Measurements from ENCODE around the gene PDRG1. TPM values are rescaled to one million over a fixed set of nuclear protein-coding genes. Genes with fewer than 3 reads are reported as not detected.
"Not testable (repeated sequence)": the region's sequence is repeated elsewhere in the genome, so short reads cannot be mapped to it uniquely, and the experiment has no call there.

PDRG1 gene
- total and polyA plus RNA-seq, 7 donors = 7.8 to 37.5 (median 12.9) TPM

DNA sequence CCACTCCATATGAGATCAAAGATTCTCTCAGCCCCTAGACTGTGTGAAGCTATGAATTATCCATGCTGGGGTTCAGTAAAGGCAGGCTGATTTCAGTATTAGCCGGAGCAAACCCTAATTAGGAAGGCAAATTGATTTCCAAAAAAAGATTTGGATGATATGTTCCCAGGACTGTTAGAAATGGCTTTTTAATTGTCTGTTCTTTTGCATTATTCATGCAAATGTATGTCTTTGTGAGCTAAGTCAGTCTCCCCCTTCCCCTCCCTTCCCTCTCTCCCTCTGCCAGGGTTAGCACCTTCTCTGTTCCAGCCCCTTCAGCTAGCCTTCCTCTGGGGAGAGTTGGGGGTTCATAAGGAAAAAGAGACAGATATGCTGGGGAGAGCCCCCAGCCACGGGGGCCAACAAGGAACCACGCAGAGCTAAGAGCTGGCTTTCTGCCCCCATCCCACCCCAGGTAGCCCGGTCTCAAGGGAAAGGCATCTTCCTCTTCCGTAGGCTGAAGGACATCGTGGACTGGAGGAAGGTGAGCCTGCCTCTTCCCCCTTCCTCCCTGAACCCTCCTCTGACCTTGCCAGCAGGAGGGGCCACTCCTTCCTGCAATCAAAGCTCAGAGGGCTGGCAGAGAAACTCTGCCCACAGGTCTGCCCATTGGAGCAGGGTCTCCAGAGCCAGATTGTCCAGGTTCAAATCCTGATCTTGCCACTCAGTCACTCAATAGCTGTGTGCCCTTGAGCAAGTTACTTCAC, 32.3 kb downstream of the PDRG1 start:
- no peak for DNase-seq
- no peaks in the 10 kb centered on the region for H3K4me1 ChIP-seq
- no peak overlapping the region for H3K27ac ChIP-seq
- ATAC-seq = no peak
- no peak overlapping the region for H3K4me3 ChIP-seq
- 39 to 44% (median 39%) methylated on average over 6 of the region's 6 CpGs for WGBS, 3 donors
- no peaks in the 10 kb centered on the region for H3K9me3 ChIP-seq
- no peak for TF ChIP-seq CTCF (IDR thresholded peaks at IDR 0.05)
- H3K36me3 ChIP-seq (ENCODE audit: insufficient read depth in 1 of 2, low read depth in 1 of 2) = no peaks in the 10 kb centered on the region
- intact Hi-C loops (cut with DNase I) = no loop called here
- H3K27me3 ChIP-seq (ENCODE audit: insufficient read depth in 3 of 3, low read length in 2 of 3) = peaks cover 0 to 4% (median 0%) of the 10 kb centered on the region in 3 donors

GRCh38 chr20:31918466-31919105, 33.3 kb downstream of the PDRG1 start:
- no peak for ATAC-seq
- Histone ChIP-seq H3K27ac (no peak overlapping the region), H3K27me3 (ENCODE audit: insufficient read depth in 3 of 3, low read length in 2 of 3) (peaks cover 0 to 4% (median 0%) of the 10 kb centered on the region in 3 donors)

GRCh38 chr20:31917962-31918412, 33.9 kb downstream of the PDRG1 start:
- H3K36me3 ChIP-seq (ENCODE audit: insufficient read depth in 1 of 2, low read depth in 1 of 2); H3K4me1 ChIP-seq; H3K27me3 ChIP-seq (ENCODE audit: insufficient read depth in 3 of 3, low read length in 2 of 3); H3K9me3 ChIP-seq; ATAC-seq; H3K27ac ChIP-seq; H3K4me3 ChIP-seq; DNase-seq; intact Hi-C loops (cut with DNase I): not testable (repeated sequence)
- 36 to 45% (median 43%) methylated on average over 7 of the region's 7 CpGs for WGBS, 3 donors

More at GRCh38 chr20:31918466-31919105, 33.3 kb downstream of the PDRG1 start:
- H3K9me3 ChIP-seq = no peaks in the 10 kb centered on the region
- TF ChIP-seq CTCF (IDR thresholded peaks at IDR 0.05) = no peak
- intact Hi-C loops (cut with DNase I) = no loop called here
- no peaks in the 10 kb centered on the region for H3K36me3 ChIP-seq (ENCODE audit: insufficient read depth in 1 of 2, low read depth in 1 of 2)
- WGBS, 3 donors = 77 to 84% (median 82%) methylated on average over 7 of the region's 7 CpGs
- no peaks in the 10 kb centered on the region for H3K4me1 ChIP-seq
- no peak for DNase-seq
- no peak overlapping the region for H3K4me3 ChIP-seq

DNA sequence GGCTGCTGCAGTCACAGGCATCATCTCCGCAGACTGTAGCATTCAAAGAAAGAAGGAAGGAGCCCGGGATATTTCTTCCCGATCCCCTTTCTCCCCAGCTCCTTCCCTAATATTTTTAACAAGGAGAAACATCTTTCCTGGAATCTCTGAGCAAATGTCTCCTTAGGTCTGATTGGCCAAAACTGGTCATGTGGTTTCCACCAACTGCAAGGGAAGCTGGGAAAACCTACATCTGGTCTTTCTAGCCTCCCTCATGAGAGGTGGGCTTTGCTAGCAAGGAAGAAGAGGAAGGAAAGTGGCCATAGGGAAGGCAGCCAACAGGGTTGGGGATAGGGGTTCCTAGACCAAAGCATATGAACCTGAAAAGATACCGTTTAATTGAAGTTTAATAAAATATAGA, 35.1 kb downstream of the PDRG1 start:
- no peaks in the 10 kb centered on the region for H3K9me3 ChIP-seq
- no peak for DNase-seq
- H3K27ac ChIP-seq = no peak overlapping the region
- 89 to 94% (median 89%) methylated on average over 4 of the region's 4 CpGs for WGBS, 3 donors
- no peaks in the 10 kb centered on the region for H3K27me3 ChIP-seq (ENCODE audit: insufficient read depth in 3 of 3, low read length in 2 of 3)
- no peaks in the 10 kb centered on the region for H3K36me3 ChIP-seq (ENCODE audit: insufficient read depth in 1 of 2, low read depth in 1 of 2)
- ATAC-seq = no peak
- no peak overlapping the region for H3K4me3 ChIP-seq
- no peak for TF ChIP-seq CTCF (IDR thresholded peaks at IDR 0.05)
- H3K4me1 ChIP-seq = no peaks in the 10 kb centered on the region
- intact Hi-C loops (cut with DNase I) = no loop called here

DNA sequence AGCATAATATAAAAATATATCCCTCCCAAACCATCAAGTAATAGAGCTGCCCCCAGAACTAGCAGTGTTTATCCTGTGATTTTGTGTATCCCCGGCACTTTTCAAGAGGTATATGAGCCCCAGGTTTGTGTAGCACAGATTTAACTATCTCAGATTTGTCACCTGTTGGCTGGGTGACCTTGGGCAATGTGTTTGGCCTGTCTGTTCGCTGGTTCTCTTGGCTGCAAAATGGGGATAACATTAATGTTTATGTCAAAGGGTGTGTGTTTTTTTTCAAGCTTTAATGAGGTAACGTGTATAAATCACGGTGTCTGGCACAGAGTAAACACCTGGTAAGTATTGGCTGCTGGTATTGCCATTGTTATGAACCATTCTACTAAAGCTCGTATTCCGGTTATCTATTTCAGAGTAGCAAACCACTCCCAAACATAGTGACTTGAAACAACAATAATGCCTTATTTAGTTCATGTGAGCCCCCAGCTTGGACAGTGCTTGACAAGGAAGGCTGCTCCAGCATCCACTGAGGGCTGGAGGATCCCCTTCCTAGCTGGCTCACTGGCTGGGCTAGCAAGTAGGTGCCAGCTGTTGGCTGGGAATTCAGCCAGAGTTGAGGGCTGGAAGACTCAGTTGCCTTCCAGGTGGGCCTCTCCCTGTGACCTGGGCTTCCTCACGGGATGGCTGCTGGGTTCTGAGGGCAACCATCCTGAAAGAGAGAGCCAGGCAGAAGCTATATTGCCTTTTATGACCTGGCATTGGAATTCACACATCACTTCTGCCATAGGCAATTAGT, 36.2 kb downstream of the PDRG1 start:
- WGBS, 3 donors = 68 to 71% (median 68%) methylated on average over 7 of the region's 7 CpGs
- Histone ChIP-seq H3K9me3 (no peaks in the 10 kb centered on the region), H3K36me3 (ENCODE audit: insufficient read depth in 1 of 2, low read depth in 1 of 2) (no peaks in the 10 kb centered on the region), H3K27ac (no peak overlapping the region), H3K4me1 (no peaks in the 10 kb centered on the region), H3K27me3 (ENCODE audit: insufficient read depth in 3 of 3, low read length in 2 of 3) (no peaks in the 10 kb centered on the region), H3K4me3 (no peak overlapping the region)
- DNase-seq (no peak), ATAC-seq (no peak)
- intact Hi-C loops (cut with DNase I) = no loop called here
- TF ChIP-seq CTCF (IDR thresholded peaks at IDR 0.05) = no peak

Measured in psoas muscle (tissue), 8 donors.